Gastrocnemius medialis (tissue), 4 donors: Measurements from ENCODE around the gene HDAC3. TPM values are rescaled to one million over a fixed set of nuclear protein-coding genes. Genes with fewer than 3 reads are reported as not detected.

Experiments used
- ATAC-seq, 2 donors: fragments of 150-250 bp; one replicate each; pipeline ENCODE4 v1.9.1; 2016
- DNase-seq, 2 donors: peaks; one replicate each; pipeline ENCODE4 v3.0.0-alpha.2; 2019
- H3K27ac ChIP-seq, 4 donors: fragments of 200-600 bp; sonication (generic); 1 replicate in 1 of 4; 2 replicates in 3 of 4; pipeline ENCODE4 v1.5.1; 2016 to 2018; ENCODE audit warnings: mild to moderate bottlenecking in 2 of 4, moderate library complexity in 1 of 4
- H3K27me3 ChIP-seq, 3 donors: fragments of 200-600 bp; sonication (generic) in 2 of 3; 1 replicate in 1 of 3; 2 replicates in 2 of 3; pipeline versions ENCODE4 v1.5.1 to v1.6.0; 2016 to 2019; ENCODE audit warnings: mild to moderate bottlenecking in 1 of 3, moderate library complexity in 1 of 3
- H3K36me3 ChIP-seq, 2 donors: fragments of 200-600 bp; sonication (generic) in 1 of 2; one replicate each; pipeline ENCODE4 v1.5.1; 2017 to 2018
- H3K4me1 ChIP-seq, 2 donors: fragments of 200-600 bp; sonication (generic) in 1 of 2; one replicate each; pipeline ENCODE4 v1.5.1; 2016 to 2017; ENCODE audit warnings: mild to moderate bottlenecking in 2 of 2
- H3K4me3 ChIP-seq, 4 donors: fragments of 200-600 bp; sonication (generic) in 3 of 4; 1 replicate in 1 of 4; 2 replicates in 3 of 4; pipeline ENCODE4 v1.5.1; 2016 to 2019; ENCODE audit warnings: mild to moderate bottlenecking in 2 of 4
- H3K9me3 ChIP-seq, 3 donors: fragments of 200-600 bp; sonication (generic) in 2 of 3; 1 replicate in 1 of 3; 2 replicates in 2 of 3; pipeline ENCODE4 v1.5.1; 2016 to 2019
- POLR2A ChIP-seq, 2 donors: fragments of 450-650 bp; IDR thresholded peaks; one replicate each; pipeline ENCODE4 v1.6.1; 2017; ENCODE audit warnings: antibody characterized with exemption in 2 of 2, mild to moderate bottlenecking in 2 of 2, moderate library complexity in 2 of 2
- in situ Hi-C, 4 donors: fragments of 200-750 bp; cut with MboI; loops; one replicate each; pipeline versions ENCODE4 v1.15.0 to v1.8.0; 2017; ENCODE audit warnings: low sequenced_read_pairs in 4 of 4
- intact Hi-C: fragments of 100-400 bp; cut with DNase I; formaldehyde crosslinking; loops from one replicate; pipeline ENCODE4 v1.15.1; 2023; ENCODE audit warnings: low total_unique reads
- total RNA-seq, 4 donors: library from RNA; depleted of rRNA; stranded (reverse); fragments of >200 nt; gene quantifications; one replicate each; pipeline versions ENCODE4 v1.1.0 to v1.2.3, GENCODE V29; 2016
- TF ChIP-seq, protein P1 (sequence below), 5 experiments: fragments of 450-650 bp in 3 of 5; fragments of 200-600 bp in 2 of 5; sonication (generic) in 2 of 5; IDR thresholded peaks in 4 of 5; conservative IDR thresholded peaks in 1 of 5; 1 replicate in 4 of 5; 2 replicates in 1 of 5; pipeline ENCODE4 v1.5.1; 2016 to 2019; ENCODE audit warnings: antibody characterized with exemption in 5 of 5, mild to moderate bottlenecking in 3 of 5, moderate library complexity in 3 of 5

The HDAC3 gene
- total RNA-seq, 4 donors from 2014 or later = 29.8 to 40.7 (median 35.7) TPM

DNA sequence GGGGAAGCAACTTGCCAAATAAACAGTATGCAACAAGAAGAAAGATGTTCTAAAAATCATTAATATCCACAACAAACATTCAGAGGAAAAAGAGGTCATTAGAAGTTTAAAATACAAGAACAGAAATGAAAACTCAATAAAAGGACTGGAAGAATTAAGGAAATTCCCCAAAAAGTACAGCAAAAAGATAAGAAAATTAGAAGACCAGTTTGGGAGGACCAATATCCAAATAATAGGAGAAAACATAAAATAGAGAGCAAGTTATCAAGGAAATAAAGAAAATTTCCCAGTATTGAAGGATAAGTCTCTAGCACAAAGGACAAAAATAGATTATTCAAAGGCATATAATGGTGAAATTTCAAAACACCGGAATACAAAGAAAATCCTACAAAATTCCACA is 39.8 kb downstream of the HDAC3 start:
- Histone ChIP-seq H3K9me3 (no peaks in the 10 kb centered on the region), H3K36me3 (peaks cover 0 to 16% of the 10 kb centered on the region in 2 donors), H3K4me3 (no peak overlapping the region), H3K4me1 (peaks cover 78% of the 10 kb centered on the region in 2 donors), H3K27me3 (no peaks in the 10 kb centered on the region), H3K27ac (peak overlapping the region; percentile 89 to 94 (median 91))
- DNase-seq (no peak), ATAC-seq (no peak)
- in situ Hi-C loops (no loop called here), intact Hi-C loops (no loop called here)
- no peak for TF ChIP-seq POLR2A (IDR thresholded peaks at IDR 0.05)
- TF ChIP-seq, protein P1, sequence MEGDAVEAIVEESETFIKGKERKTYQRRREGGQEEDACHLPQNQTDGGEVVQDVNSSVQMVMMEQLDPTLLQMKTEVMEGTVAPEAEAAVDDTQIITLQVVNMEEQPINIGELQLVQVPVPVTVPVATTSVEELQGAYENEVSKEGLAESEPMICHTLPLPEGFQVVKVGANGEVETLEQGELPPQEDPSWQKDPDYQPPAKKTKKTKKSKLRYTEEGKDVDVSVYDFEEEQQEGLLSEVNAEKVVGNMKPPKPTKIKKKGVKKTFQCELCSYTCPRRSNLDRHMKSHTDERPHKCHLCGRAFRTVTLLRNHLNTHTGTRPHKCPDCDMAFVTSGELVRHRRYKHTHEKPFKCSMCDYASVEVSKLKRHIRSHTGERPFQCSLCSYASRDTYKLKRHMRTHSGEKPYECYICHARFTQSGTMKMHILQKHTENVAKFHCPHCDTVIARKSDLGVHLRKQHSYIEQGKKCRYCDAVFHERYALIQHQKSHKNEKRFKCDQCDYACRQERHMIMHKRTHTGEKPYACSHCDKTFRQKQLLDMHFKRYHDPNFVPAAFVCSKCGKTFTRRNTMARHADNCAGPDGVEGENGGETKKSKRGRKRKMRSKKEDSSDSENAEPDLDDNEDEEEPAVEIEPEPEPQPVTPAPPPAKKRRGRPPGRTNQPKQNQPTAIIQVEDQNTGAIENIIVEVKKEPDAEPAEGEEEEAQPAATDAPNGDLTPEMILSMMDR (IDR thresholded peaks at IDR 0.05 in 4 of 5, conservative IDR thresholded peaks at IDR 0.05 in 1 of 5) = no peak

DNA sequence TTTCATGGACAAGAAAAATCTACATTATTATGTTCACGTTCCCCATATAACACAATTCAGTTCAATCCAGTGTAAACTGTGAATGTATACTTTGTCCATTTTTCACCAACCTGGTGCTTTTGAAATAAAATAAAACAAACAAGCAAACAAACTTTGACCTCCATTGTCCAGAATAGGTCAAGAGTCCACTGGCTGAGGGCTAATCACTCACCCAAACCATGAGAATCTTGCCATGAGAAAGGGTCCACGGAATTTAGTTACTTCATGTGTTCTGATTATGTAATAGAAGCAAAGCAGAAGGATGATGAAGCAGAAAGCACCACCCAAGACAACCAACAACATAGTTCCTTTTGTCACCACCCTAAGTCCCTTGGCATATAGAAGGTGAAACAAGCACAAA is 46.5 kb downstream of the HDAC3 start:
- in situ Hi-C loops (no loop called here), intact Hi-C loops (loop anchor here (5.0 kb wide), 1 partner anchor 42 kb away; no protein-coding TSS in a partner anchor)
- ATAC-seq (no peak), DNase-seq (no peak)
- Histone ChIP-seq H3K9me3 (no peaks in the 10 kb centered on the region), H3K36me3 (peaks cover 3 to 41% of the 10 kb centered on the region in 2 donors), H3K27ac (peak overlapping the region in 2 of 4 donors; percentile 37 to 94), H3K4me1 (peaks cover 23 to 32% of the 10 kb centered on the region in 2 donors), H3K4me3 (no peak overlapping the region), H3K27me3 (no peaks in the 10 kb centered on the region)
- TF ChIP-seq POLR2A (IDR thresholded peaks at IDR 0.05) = no peak
- TF ChIP-seq, protein P1 (IDR thresholded peaks at IDR 0.05 in 4 of 5, conservative IDR thresholded peaks at IDR 0.05 in 1 of 5) = no peak

DNA sequence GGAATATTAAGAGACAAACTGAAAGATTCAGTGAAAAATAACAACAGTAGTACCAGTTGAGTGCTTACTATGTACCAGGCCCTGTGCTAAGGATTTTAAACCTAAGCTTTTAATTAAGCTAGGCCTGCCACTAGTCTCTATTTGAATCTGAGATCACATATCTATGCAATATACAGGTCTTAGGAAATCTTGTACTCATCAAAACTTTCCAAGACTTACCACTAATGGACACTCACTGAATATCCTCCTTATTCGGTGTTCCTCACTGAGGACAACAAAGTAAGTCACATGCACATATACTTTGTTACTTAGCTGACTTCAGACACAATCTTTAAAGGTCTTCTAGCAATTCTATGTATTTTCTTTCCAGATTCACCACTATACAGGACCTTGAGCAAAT is 50.4 kb downstream of the HDAC3 start:
- no peak overlapping the region for H3K4me3 ChIP-seq
- H3K4me1 ChIP-seq = peaks cover 0 to 12% of the 10 kb centered on the region in 2 donors
- H3K9me3 ChIP-seq = no peaks in the 10 kb centered on the region
- intact Hi-C loops (no loop called here), in situ Hi-C loops (loop anchor here in 3 of 4 donors (5.0 kb wide), 2 partner anchors 36 to 46 kb away; no protein-coding TSS in a partner anchor)
- peaks cover 3 to 62% of the 10 kb centered on the region in 2 donors for H3K36me3 ChIP-seq
- TF ChIP-seq POLR2A (IDR thresholded peaks at IDR 0.05) = no peak
- TF ChIP-seq, protein P1 (IDR thresholded peaks at IDR 0.05 in 4 of 5, conservative IDR thresholded peaks at IDR 0.05 in 1 of 5) = no peak
- H3K27me3 ChIP-seq = no peaks in the 10 kb centered on the region
- no peak for ATAC-seq
- DNase-seq = no peak
- no peak overlapping the region for H3K27ac ChIP-seq

DNA sequence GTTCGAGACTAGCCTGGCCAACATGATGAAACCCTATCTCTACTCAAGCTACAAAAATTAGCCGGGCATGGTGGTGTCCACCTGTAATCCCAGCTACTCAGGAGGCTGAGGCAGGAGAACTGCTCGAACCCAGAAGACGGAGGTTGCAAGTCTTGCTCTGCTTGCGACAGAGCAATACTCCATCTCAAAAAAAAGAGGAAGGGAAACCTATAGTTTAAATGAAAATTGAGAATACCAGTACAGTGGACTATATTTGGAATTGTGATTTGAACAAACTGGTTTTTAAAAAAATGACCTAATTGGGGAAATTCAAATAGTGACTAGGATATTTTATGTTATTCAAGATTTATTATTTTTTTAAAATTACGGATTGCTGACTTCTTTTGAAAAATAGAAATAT is 51.1 kb downstream of the HDAC3 start:
- DNase-seq = no peak
- peaks cover 3 to 69% of the 10 kb centered on the region in 2 donors for H3K36me3 ChIP-seq
- H3K9me3 ChIP-seq = no peaks in the 10 kb centered on the region
- no peak overlapping the region for H3K27ac ChIP-seq
- in situ Hi-C loops (loop anchor here in 3 of 4 donors (5.0 kb wide), 2 partner anchors 37 to 47 kb away; no protein-coding TSS in a partner anchor), intact Hi-C loops (no loop called here)
- no peak overlapping the region for H3K4me3 ChIP-seq
- peaks cover 0 to 7% of the 10 kb centered on the region in 2 donors for H3K4me1 ChIP-seq
- H3K27me3 ChIP-seq = no peaks in the 10 kb centered on the region
- TF ChIP-seq, protein P1 (IDR thresholded peaks at IDR 0.05 in 4 of 5, conservative IDR thresholded peaks at IDR 0.05 in 1 of 5) = no peak
- no peak for TF ChIP-seq POLR2A (IDR thresholded peaks at IDR 0.05)
- ATAC-seq = no peak
